Heart right ventricle (tissue), 16 donors: Measurements from ENCODE around the gene ACSS3. TPM values are rescaled to one million over a fixed set of nuclear protein-coding genes. Genes with fewer than 3 reads are reported as not detected.

Experiments used
- ATAC-seq, 8 donors: fragments of 200-7000 bp; cut with Tn5 transposase; one replicate each; pipeline ENCODE4 v1.9.1; 2020; ENCODE audit warnings: mild to moderate bottlenecking in 8 of 8, moderate library complexity in 8 of 8, moderate number of reproducible peaks in 1 of 8
- DNase-seq, 2 donors: peaks; one replicate each; pipeline ENCODE4 v3.0.0-alpha.2; 2020
- H3K27ac ChIP-seq, 10 donors: fragments of 200-600 bp; sonication (generic) in 2 of 10; one replicate each; pipeline versions ENCODE4 v1.5.0 to v1.8.0; 2020 to 2022; ENCODE audit warnings: mild to moderate bottlenecking in 3 of 10
- H3K27me3 ChIP-seq, 7 donors: fragments of 200-600 bp; one replicate each; pipeline ENCODE4 v1.8.0; 2021 to 2022; ENCODE audit warnings: mild to moderate bottlenecking in 2 of 7
- H3K36me3 ChIP-seq, 9 donors: fragments of 200-600 bp; sonication (generic) in 1 of 9; one replicate each; pipeline versions ENCODE4 v1.5.0 to v1.8.0; 2020 to 2022; ENCODE audit warnings: mild to moderate bottlenecking in 2 of 9
- H3K4me1 ChIP-seq, 9 donors: fragments of 200-600 bp; sonication (generic) in 1 of 9; one replicate each; pipeline versions ENCODE4 v1.5.0 to v1.8.0; 2020 to 2022; ENCODE audit warnings: mild to moderate bottlenecking in 4 of 9
- H3K4me3 ChIP-seq, 10 donors: fragments of 200-600 bp; sonication (generic) in 2 of 10; one replicate each; pipeline versions ENCODE4 v1.5.0 to v1.8.0; 2020 to 2022; ENCODE audit warnings: mild to moderate bottlenecking in 7 of 10, moderate library complexity in 2 of 10
- H3K9me3 ChIP-seq, 11 donors: fragments of 200-600 bp in 10 of 11; sonication (generic) in 2 of 11; one replicate each; pipeline versions ENCODE4 v1.5.0 to v1.8.0; 2013 to 2022; ENCODE audit warnings: mild to moderate bottlenecking in 2 of 11, control low read depth in 1 of 11, moderate library complexity in 1 of 11
- CTCF ChIP-seq, 9 donors: fragments of 200-600 bp; sonication (generic) in 2 of 9; IDR thresholded peaks; one replicate each; pipeline versions ENCODE4 v1.5.0 to v1.8.0; 2021 to 2022; ENCODE audit warnings: antibody characterized with exemption in 9 of 9, mild to moderate bottlenecking in 5 of 9, moderate library complexity in 1 of 9
- WGBS, 2 donors: extraction: QIAGEN DNeasy Blood & Tissue Kit; methylation state at CpG; one replicate each; pipeline ENCODE4 v1.1.7; 2013; ENCODE audit warnings: inconsistent platforms in 1 of 2; 5-methylcytosine and 5-hydroxymethylcytosine counted together
- intact Hi-C, 10 donors: fragments of 100-400 bp; cut with DNase I; formaldehyde crosslinking; loops; one replicate each; pipeline versions ENCODE4 v1.11.1 to v1.14.2; 2022
- polyA plus RNA-seq, 2 donors: library from polyadenylated mRNA; stranded (reverse); fragments of 200-250 nt; gene quantifications; one replicate each; pipeline ENCODE4 v1.2.3, GENCODE V29; 2013
- total RNA-seq, 10 donors: library from RNA; stranded (reverse); fragmentation: NEBNext Ultra II Directional in 3 of 10; extraction: Animal tissue kit (Norgen Biotek cat#: 25700) in 3 of 10; gene quantifications; one replicate each; pipeline versions ENCODE4 v1.2.1 to v1.2.4, GENCODE V29; 2021 to 2023
- donor health status: Arrhythmogenic right ventricular cardiomyopathy.
- donor health status: ischemic (EF 13 %, LVEDD 7.1; RV severe dilation, severe dysfunction).
- donor health status: healthy with polysubstance abuse.
- donor health status: DM: no; HTN: yes; CAD: no.
- donor health status: DM: no; HTN: no; CAD: no.
- donor health status: ischemic (EF 25% LVEDD 6.9; RV normal size, moderate dysfunction).
- donor health status: ischemic (EF 25% LVEDD 5.7; RV mildly dilated, moderate dysfunction).
- donor health status: healthy.
- donor health status: DM: yes; HTN: yes; CAD: no.
- donor health status: Ischemic cardiomyopathy.
- donor health status: ischemic (EF 35%, LVEDD 5.7; RV mildly dilated, moderate dysfunction).
- donor health status: nonischemic (EF 11% LVEDD 7.7; RV severe dilation, severe dysfunction).
- donor health status: DM: yes; HTN: yes; CAD: no.
- donor health status: PGD.
- donor health status: ischemic (EF 29% LVEDD 5.4; RV normal size, mild dysfunction).
- donor health status: nonischemic (EF 23%, LVEDD 6.1; RV moderate dilation, normal function).

ACSS3 gene
- total and polyA plus RNA-seq, 12 donors, result 11.3 to 30.3 (median 25.0) TPM

GRCh38 chr12:81088221-81088620, 10.3 kb downstream of the ACSS3 start:
- H3K4me3 ChIP-seq, result no peak overlapping the region
- no peak for TF ChIP-seq CTCF (IDR thresholded peaks at IDR 0.05)
- intact Hi-C loops, result no loop called here
- no peaks in the 10 kb centered on the region for H3K9me3 ChIP-seq
- no peaks in the 10 kb centered on the region for H3K36me3 ChIP-seq
- WGBS, 2 donors, result 90 to 91% methylated on average over 4 of the region's 4 CpGs
- H3K27me3 ChIP-seq, result no peaks in the 10 kb centered on the region
- peaks cover 0 to 63% (median 33%) of the 10 kb centered on the region in 9 donors for H3K4me1 ChIP-seq
- no peak overlapping the region for H3K27ac ChIP-seq
- DNase-seq (no peak), ATAC-seq (no peak)

- H3K27me3 ChIP-seq, result no peaks in the 10 kb centered on the region
- H3K27ac ChIP-seq, result peak overlapping the region in 1 of 10 donors; percentile 20
- H3K4me3 ChIP-seq, result no peak overlapping the region
- H3K36me3 ChIP-seq, result no peaks in the 10 kb centered on the region
- DNase-seq (no peak), ATAC-seq (no peak)
- H3K4me1 ChIP-seq, result peaks cover 0 to 53% (median 28%) of the 10 kb centered on the region in 9 donors
- intact Hi-C loops, result no loop called here
- WGBS, 2 donors, result 29 to 43% methylated on average over 1 of the region's 1 CpG
- no peaks in the 10 kb centered on the region for H3K9me3 ChIP-seq
- TF ChIP-seq CTCF (IDR thresholded peaks at IDR 0.05), result no peak
These were observed 11.5 kb downstream of the ACSS3 start for GRCh38 chr12:81089412-81089811.

GRCh38 chr12:81092053-81092452, 14.2 kb downstream of the ACSS3 start:
- H3K27ac ChIP-seq, result no peak overlapping the region
- peaks cover 0 to 48% (median 21%) of the 10 kb centered on the region in 9 donors for H3K4me1 ChIP-seq
- intact Hi-C loops, result no loop called here
- DNase-seq (no peak), ATAC-seq (no peak)
- H3K36me3 ChIP-seq, result no peaks in the 10 kb centered on the region
- no peaks in the 10 kb centered on the region for H3K27me3 ChIP-seq
- TF ChIP-seq CTCF (IDR thresholded peaks at IDR 0.05), result no peak
- H3K4me3 ChIP-seq, result no peak overlapping the region
- 69 to 80% methylated on average over 3 of the region's 3 CpGs for WGBS, 2 donors
- H3K9me3 ChIP-seq, result no peaks in the 10 kb centered on the region

GRCh38 chr12:81094718-81095360, 17.0 kb downstream of the ACSS3 start:
- Histone ChIP-seq H3K4me1 (peaks cover 0 to 33% (median 14%) of the 10 kb centered on the region in 9 donors), H3K36me3 (no peaks in the 10 kb centered on the region), H3K27ac (peak overlapping the region in 1 of 10 donors; percentile 18), H3K4me3 (no peak overlapping the region), H3K9me3 (no peaks in the 10 kb centered on the region), H3K27me3 (no peaks in the 10 kb centered on the region)
- TF ChIP-seq CTCF (IDR thresholded peaks at IDR 0.05), result no peak
- intact Hi-C loops, result no loop called here
- DNase-seq, result no peak
- peak in 1 of 8 donors; percentile 29 for ATAC-seq
- WGBS, 2 donors, result 51 to 67% methylated on average over 1 of the region's 1 CpG
